NT2/D1 (cell line): ENCODE measurements around the gene NEIL3.

Experiments used
- SUZ12 ChIP-seq: IDR thresholded peaks from 2 replicates; pipeline ENCODE4 v1.6.1; 2011; ENCODE audit not compliant: insufficient read length, insufficient read depth; ENCODE audit errors: extremely low read depth
- ZNF274 ChIP-seq: IDR thresholded peaks from 2 replicates; pipeline ENCODE4 v1.6.1; 2011; ENCODE audit warnings: mild to moderate bottlenecking, low read depth, low read length

DNA sequence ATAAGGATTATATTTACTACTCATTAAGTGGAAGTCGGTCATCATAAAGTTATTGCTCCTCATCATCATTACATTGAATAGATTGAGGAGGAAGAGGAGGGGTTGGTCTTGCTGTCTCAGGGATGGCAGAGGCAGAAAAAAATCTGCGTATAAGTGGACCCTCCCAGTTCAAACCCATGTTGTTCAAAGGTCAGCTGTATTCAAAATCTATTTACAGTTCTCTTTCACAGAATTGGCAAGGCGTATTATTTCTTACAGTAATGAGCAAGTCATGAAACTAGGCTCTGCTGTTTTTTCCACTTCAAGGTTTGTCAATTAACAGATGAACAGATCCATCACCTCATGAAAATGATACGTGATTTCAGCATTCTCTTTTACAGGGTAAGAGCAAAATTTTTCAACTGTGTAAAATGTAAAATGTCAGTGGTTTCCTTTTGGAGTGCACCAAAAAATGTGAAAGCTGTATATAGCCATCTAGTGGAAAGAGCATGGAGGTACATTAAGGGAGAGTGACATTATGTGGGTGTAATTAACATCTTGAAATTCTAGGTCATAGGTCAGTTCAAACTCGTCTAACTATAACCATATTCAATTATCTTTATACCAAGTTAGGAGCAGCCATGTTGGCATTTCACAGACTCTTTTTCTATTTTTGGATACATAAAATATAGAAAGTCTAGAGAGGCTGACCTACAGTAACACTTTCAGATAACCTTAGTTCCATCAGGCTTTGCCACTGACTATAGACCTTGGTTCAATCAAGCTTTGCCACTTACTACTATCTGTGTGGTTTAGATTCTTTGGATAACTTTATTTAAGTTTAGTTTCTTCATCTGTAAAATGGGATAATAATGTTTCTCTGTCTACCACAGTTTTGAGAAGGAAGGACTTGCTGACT lies 30.1 kb downstream of the NEIL3 start:
- TF ChIP-seq SUZ12 (no peak), ZNF274 (no peak)
